NT2/D1 (cell line): ENCODE measurements around the gene RAD9A.

Source experiments
- SUZ12 ChIP-seq: IDR thresholded peaks from 2 replicates; pipeline ENCODE4 v1.6.1; 2011; ENCODE audit not compliant: insufficient read length, insufficient read depth; ENCODE audit errors: extremely low read depth
- YY1 ChIP-seq: IDR thresholded peaks from 2 replicates; pipeline ENCODE4 v1.6.1; 2011; ENCODE audit not compliant: insufficient read length, insufficient read depth
- ZNF274 ChIP-seq: IDR thresholded peaks from 2 replicates; pipeline ENCODE4 v1.6.1; 2011; ENCODE audit warnings: mild to moderate bottlenecking, low read depth, low read length

GRCh38 chr11:67411785-67412152 lies 20.0 kb downstream of the RAD9A start:
- TF ChIP-seq ZNF274 (no peak), YY1 (no peak), SUZ12 (no peak)
